ENCODE measurements around the gene LHFPL3.
"Not testable (repeated sequence)": the region's sequence is repeated elsewhere in the genome, so short reads cannot be mapped to it uniquely, and the experiment has no call there.

Gene LHFPL3

GRCh38 chr7:104903846-104904245, 575.4 kb downstream of the LHFPL3 start:
- no peak for DNase-seq

- DNase-seq: no peak
These were observed 577.6 kb downstream of the LHFPL3 start for GRCh38 chr7:104906032-104906431.

DNA sequence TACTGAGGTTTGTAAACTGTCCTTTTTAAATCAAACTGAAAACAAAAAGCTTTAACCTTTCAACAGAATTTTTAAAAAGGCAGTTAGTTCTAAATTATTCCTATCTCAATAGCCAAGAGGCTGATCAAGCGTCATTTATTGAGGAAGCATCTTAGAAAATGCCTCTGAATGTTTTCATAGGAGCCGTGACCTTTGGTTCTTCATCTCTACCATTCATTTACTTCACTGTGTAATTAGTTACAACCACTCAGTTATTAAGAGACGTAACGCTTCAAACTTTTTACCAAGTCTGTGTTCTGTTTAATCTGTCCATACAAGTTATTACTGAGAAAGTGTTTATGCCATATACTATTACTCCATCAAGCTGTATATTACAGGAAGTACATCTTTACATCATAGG, 578.2 kb downstream of the LHFPL3 start:
- no peak for DNase-seq

DNA sequence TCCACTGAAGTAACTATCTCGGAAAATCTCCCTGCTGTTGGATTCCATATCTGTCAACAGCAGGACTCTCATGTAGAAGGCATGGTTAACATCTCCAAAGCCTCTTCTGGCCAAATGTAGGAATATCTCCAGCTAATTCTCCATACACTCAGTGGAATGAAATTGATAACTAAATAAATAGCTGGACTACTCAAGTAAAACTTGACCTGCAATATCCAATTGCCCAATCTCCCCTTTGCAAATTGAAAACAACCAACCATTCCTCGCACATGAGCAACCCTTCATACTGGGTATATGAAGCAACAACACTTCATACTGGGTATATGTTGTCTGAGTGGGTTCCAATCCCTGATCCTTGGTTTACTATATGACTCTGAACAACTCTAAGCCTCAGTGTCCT, 580.2 kb downstream of the LHFPL3 start:
- DNase-seq: no peak

- no peak for DNase-seq
These were observed 580.7 kb downstream of the LHFPL3 start for GRCh38 chr7:104909096-104909495.

- DNase-seq: no peak
These were observed 586.0 kb downstream of the LHFPL3 start for GRCh38 chr7:104914421-104914820.

DNA sequence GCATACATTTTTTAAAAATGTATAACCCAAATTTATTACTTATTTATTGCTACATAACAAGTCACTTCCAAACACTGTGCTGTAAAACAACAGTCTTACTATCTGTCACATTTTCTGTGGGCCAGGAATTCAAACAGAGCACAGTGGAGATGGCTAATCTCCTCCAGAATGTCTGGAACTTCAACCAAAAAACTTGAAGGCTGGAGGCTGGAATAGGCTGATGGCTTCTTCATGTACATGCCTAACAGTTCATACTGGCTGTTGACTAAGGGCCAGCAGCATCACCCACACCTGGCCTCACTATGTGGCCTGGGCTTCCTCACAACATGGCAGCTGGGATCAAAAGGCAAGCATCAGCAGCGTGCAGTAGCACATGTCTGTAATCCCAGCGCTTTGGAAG, 593.2 kb downstream of the LHFPL3 start:
- DNase-seq: no peak

DNA sequence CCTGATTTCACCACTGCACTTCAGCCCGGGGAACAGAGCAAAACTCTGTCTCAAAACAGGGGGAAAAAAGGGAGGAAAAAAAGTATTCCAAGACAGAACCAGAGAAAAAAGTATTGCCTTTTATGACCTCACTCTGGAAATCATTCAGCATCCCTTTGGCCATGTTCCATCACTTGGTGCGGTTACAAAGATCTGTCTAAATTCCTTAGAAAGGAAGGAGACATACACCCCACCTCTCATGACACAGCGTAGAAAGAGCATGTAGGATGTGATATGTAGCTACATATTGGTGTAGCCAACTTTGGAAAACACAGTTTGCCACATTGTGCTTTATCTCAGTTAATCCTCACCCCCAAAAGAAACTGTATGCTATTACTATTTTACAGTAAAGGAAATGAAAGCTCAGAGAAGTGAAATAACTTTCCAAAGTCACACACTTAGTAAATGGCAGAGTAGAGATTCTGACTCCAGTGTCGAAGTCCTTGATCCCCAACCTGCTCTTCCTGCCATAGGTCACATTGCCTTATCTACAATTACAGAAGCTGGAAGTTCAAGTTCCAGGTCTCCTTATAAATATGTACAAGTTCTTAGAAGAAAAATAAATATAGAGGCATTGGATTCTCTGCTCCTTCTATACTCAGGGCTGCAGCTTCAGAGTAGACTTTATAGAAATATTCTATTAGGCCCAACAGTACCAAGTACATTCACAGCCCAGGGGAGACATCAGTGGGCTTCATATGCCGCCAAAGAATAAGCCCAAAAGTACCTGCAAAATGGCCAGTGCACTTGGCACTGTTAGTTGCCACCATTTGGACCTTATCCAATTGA, 594.0 kb downstream of the LHFPL3 start:
- no peak for DNase-seq

- DNase-seq: peak; percentile 76
These were observed 594.6 kb downstream of the LHFPL3 start for GRCh38 chr7:104923010-104923421.

DNA sequence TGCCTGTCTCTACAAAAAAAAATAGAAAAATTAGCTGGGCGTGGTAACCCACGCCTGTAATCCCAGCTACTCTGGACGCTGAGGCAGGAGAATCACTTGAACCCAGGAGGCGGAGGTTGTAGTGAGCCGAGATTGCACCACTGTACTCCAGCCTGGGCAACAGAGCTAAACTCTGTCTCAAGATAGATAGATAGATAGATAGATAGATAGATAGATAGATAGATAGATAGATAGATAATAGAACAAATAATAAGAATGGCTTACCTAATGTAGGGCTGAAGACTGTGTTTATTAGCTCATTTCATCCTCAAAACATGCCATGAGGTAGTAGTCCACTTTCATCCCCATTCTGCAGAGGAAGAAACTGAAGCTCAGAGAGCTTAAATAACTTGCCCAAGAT, 597.8 kb downstream of the LHFPL3 start:
- DNase-seq: not testable (repeated sequence)

GRCh38 chr7:104926601-104927041, 598.2 kb downstream of the LHFPL3 start:
- no peak for DNase-seq

DNA sequence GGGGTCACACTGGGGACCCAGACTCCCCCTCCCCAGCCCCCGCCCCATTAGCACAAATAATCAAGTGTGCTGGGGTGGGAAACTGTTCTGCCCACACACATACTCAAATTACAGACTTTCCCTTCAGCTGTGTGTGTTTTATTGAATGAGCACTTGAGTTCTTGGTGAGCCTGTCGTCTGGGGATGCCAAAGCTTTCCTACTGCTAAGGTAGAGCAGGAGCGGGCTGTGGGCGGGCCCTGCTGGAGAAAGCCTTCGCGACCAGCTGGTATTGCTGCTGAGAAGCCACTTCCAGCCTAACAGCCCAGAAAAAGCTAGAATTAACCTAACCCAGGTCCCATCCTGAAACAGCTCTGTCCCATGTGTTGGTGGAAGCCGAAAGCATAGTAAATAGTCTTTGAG, 598.7 kb downstream of the LHFPL3 start:
- DNase-seq: no peak

DNA sequence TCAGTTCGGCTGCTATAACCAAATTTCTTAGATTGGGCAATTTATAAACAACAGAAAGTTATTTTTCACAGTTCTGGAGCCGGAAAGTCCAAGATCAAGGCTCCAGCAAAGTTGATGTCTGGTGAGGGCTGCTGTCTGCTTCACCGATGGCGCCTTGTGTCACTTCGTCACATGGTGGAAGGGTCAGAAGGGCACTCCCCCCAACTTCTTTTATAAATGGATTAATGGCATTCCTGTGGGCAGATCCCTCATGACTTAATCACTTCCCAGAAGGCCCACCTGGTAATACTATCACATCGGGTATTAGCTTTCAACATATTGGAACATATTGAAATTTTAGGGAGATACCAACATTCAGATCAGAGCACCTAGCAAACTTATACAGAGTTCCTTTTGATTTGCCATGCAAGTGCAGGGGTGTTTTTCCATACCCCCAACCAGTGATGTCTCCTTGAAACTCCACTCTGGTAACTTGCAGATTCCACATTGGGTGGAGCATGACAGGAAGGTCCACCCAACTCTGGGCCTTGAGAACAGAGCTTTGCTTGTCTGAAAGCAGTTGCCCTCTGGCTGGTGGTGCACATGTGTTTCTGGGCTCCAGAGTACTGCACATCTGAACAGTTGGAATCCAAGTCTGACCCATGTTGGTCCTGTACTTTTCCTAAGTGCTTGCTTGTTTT, 600.5 kb downstream of the LHFPL3 start:
- no peak for DNase-seq

- DNase-seq: no peak
These were observed 601.5 kb downstream of the LHFPL3 start for GRCh38 chr7:104929921-104930320.

- DNase-seq: no peak
These were observed 602.9 kb downstream of the LHFPL3 start for GRCh38 chr7:104931181-104931781.

GRCh38 chr7:104933022-104933421, 604.6 kb downstream of the LHFPL3 start:
- DNase-seq: no peak

DNA sequence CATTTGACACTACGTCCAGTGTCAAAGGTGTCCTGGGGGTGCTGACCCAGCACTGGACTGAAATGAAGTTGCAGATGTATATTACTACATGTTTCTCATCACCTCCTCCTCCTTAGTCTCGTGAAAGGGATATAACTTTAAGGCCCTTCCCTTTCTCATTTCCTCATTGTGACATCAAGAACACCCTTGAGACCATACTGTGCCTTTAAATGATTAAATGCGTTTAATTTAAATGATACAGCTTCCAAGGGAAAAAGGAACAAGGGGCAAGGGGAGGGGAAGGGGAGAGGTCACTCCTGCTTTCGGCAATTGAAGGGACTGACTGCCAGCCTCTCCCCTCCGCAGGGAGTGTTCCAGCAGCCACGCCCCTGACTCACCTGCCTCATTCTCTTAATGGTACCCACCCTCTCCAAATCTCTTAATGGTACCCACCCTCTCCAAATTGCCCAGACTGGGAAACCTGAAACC, 605.2 kb downstream of the LHFPL3 start:
- no peak for DNase-seq

DNA sequence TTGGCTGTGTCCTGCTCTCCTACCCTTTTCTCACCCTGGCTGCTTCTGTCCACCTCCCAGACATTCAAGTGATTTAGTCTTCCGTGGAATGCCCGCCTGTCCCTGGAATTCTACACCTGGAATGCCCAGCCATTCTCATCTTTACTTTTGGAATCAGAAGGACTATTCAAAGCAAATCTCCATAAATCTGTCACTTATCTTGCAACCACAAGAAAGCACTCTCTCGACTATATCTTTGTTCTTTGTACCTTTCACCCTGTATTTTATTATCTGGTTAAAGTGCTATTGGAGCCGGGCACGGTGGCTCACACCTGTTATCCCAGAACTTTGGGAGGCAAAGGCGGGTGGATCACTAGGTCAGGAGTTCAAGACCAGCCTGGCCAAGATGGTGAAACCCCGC, 606.3 kb downstream of the LHFPL3 start:
- DNase-seq: no peak

DNA sequence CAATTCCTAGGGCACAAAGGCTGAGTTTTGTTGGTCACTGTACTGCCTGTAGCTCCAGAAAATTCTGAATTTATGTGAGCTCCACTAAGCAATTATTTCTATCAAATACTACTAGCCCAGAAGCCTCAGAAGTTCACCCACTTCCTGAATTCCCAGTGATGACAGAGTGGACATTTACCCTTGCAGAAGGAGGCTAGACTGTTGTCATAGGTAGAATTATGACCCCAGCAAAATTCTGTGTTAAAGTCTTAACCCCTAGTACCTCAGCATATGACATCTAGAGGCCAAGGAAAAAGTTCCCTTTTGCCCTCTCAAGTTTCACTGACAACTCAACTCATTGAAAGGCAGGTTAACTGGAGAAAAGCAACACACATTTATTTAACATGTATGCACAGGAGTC, 606.9 kb downstream of the LHFPL3 start:
- no peak for DNase-seq

GRCh38 chr7:104936546-104936945, 608.1 kb downstream of the LHFPL3 start:
- DNase-seq: no peak

DNA sequence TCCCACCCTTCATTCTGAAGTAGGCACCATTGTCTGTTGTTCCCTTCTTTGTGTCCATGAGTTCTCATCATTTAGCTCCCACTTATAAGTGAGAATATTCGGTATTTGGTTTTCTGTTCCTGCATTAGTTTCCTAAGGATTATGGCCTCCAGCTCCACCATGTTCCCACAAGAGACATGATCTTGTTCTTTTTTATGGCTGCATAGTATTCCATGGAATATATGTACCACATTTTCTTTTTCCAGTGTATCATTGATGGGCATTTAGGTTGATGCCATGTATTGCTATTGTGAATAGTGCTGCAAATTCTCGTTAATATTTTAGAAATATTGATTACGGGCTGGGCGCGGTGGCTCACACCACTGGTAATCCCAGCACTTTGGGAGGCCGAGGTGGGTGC, 609.1 kb downstream of the LHFPL3 start:
- not testable (repeated sequence) for DNase-seq

- DNase-seq: no peak
These were observed 610.5 kb downstream of the LHFPL3 start for GRCh38 chr7:104938741-104939390.

- no peak for DNase-seq
These were observed 611.8 kb downstream of the LHFPL3 start for GRCh38 chr7:104940023-104940710.

Data from activated naive CD4-positive, alpha-beta T cell treated with Interleukin-2 at 50 U/mL for 16 hours (primary cell).